Caco-2 (cell line): ENCODE data around the gene SLC30A3. TPM values are rescaled to one million over a fixed set of nuclear protein-coding genes. Genes with fewer than 3 reads are reported as not detected.

Experiments used
- Bru-seq: library from RNA; stranded (reverse); fragments of 400-500 nt; gene quantifications from one replicate; lab custom pipeline; 2021; lab: Mats Ljungman, UMichigan
- BruChase-seq, 2 experiments: library from RNA; stranded (reverse); fragments of 400-500 nt; gene quantifications; one replicate each; lab custom pipeline; 2021; lab: Mats Ljungman, UMichigan
- BruUV-seq: library from RNA; stranded (reverse); fragments of 400-500 nt; replicated peaks from 2 replicates; lab custom pipeline; 2021; lab: Mats Ljungman, UMichigan
- CTCF ChIA-PET: fragments of 300-600 bp; sonication (Branson Sonifier 250); formaldehyde crosslinking; loops from one replicate; lab custom pipeline; 2022; ENCODE audit warnings: antibody characterized with exemption; lab: Charles Lee
- POLR2A ChIA-PET: fragments of 300-600 bp; sonication (Branson Sonifier 250); formaldehyde crosslinking; loops from one replicate; lab custom pipeline; 2022; ENCODE audit warnings: antibody characterized with exemption; lab: Charles Lee
- DNase-seq, 2 experiments: peaks; one replicate each; pipeline versions ENCODE4 v3.0.0 to v3.0.0-alpha.2; 2020 to 2022
- H3K27me3 ChIP-seq: replicated peaks from 2 replicates; pipeline ENCODE4 v1.6.0; 2011; ENCODE audit warnings: low read length; ENCODE audit not compliant: control insufficient read depth, insufficient read depth
- H3K36me3 ChIP-seq: 2 replicates; pipeline ENCODE4 v1.5.1; 2011; ENCODE audit warnings: low read length; ENCODE audit not compliant: control insufficient read depth, insufficient read depth
- H3K4me1 ChIP-seq: fragments of 250-450 bp; sonication (Bioruptor Pico); 2 replicates; pipeline ENCODE4 v1.5.1; 2020; ENCODE audit warnings: mild to moderate bottlenecking
- H3K4me3 ChIP-seq: 2 replicates; pipeline ENCODE4 v1.5.1; 2011; ENCODE audit warnings: low read depth, mild to moderate bottlenecking, control low read depth, low read length
- H3K9me3 ChIP-seq: fragments of 250-450 bp; sonication (Bioruptor Pico); 2 replicates; pipeline ENCODE4 v1.5.1; 2020; ENCODE audit warnings: mild to moderate bottlenecking, moderate library complexity
- H3K27ac Mint-ChIP-seq: one replicate; pipeline ENCODE4 v1.8.0; 2022; ENCODE audit warnings: mixed read lengths; ENCODE audit not compliant: unreplicated experiment
- H3K27me3 Mint-ChIP-seq: one replicate; pipeline ENCODE4 v1.8.0; 2022; ENCODE audit warnings: mixed read lengths; ENCODE audit not compliant: insufficient read depth, unreplicated experiment
- H3K36me3 Mint-ChIP-seq: one replicate; pipeline ENCODE4 v1.8.0; 2022; ENCODE audit warnings: mild to moderate bottlenecking, mixed read lengths; ENCODE audit not compliant: insufficient read depth, unreplicated experiment
- H3K4me1 Mint-ChIP-seq: one replicate; pipeline ENCODE4 v1.8.0; 2022; ENCODE audit warnings: low read depth, mixed read lengths; ENCODE audit not compliant: unreplicated experiment
- H3K4me3 Mint-ChIP-seq: one replicate; pipeline ENCODE4 v1.8.0; 2022; ENCODE audit warnings: mild to moderate bottlenecking, moderate library complexity, mixed read lengths; ENCODE audit not compliant: unreplicated experiment
- H3K9me3 Mint-ChIP-seq: one replicate; pipeline ENCODE4 v1.8.0; 2022; ENCODE audit warnings: mixed read lengths; ENCODE audit not compliant: unreplicated experiment
- CTCF ChIP-seq, 2 experiments: fragments of 200-600 bp in 1 of 2; IDR thresholded peaks; 1 replicate in 1 of 2; 2 replicates in 1 of 2; pipeline versions ENCODE4 v1.5.1 to v1.8.0; 2011 to 2022; ENCODE audit warnings: antibody characterized with exemption in 1 of 2, control low read depth in 1 of 2, inconsistent platforms in 1 of 2, low read depth in 1 of 2, low read length in 1 of 2, mild to moderate bottlenecking in 1 of 2, moderate library complexity in 1 of 2; ENCODE audit not compliant: insufficient read depth in 1 of 2, severe bottlenecking in 1 of 2, unreplicated experiment in 1 of 2
- intact Hi-C: fragments of 100-400 bp; cut with micrococcal nuclease; formaldehyde crosslinking; loops from one replicate; pipeline ENCODE4 v1.10.0; 2022; ENCODE audit not compliant: unreplicated experiment
- long read RNA-seq: library from polyadenylated mRNA; stranded (forward); transcript quantifications from one replicate; pipeline ENCODE4 v2.0.0, GENCODE V29; 2022
- total RNA-seq: library from RNA; stranded (reverse); gene quantifications from 2 replicates; pipeline ENCODE4 v1.2.3, GENCODE V29; 2022

SLC30A3 gene
- 3.9 and 4.3 TPM in 2 replicates for total RNA-seq
- percentile 34 among the genes with signal in this experiment for Bru-seq, nascent RNA
- BruChase-seq, experiment 1, labeled RNA remaining after a 2-hour chase: percentile 37 among the genes with signal in this experiment
- BruChase-seq, experiment 2, labeled RNA remaining after a 6-hour chase: percentile 34 among the genes with signal in this experiment
- long read RNA-seq, partial matches to known transcripts: 0 of 1 reads
- long read RNA-seq, other reads (novel, unspliced or antisense): 0 of 1 reads

- POLR2A ChIA-PET: interaction anchor here (0.5 to 1.0 kb wide), 3 partner anchors 14 to 628 kb away, joined by 3 to 4 read pairs (median 3); partner anchors contain the start of genes BABAM2 and RBKS
- peak within 1 kb of the TSS; percentile 58 for H3K4me3 ChIP-seq
- Mint-ChIP-seq H3K4me3 (peak within 1 kb of the TSS; percentile 74), H3K36me3 (no peaks in the 10 kb centered on the region), H3K27me3 (peaks cover 27% of the 10 kb centered on the region), H3K27ac (no peak within 1 kb of the TSS), H3K9me3 (no peaks in the 10 kb centered on the region), H3K4me1 (peaks cover 13% of the 10 kb centered on the region)
- peaks cover 6% of the 10 kb centered on the region; the same call in 1 of the 2 replicates for H3K27me3 ChIP-seq
- BruUV-seq: no TSS peak
- peak in 1 of 2 experiments; percentile 12 for TF ChIP-seq CTCF (IDR thresholded peaks at IDR 0.05; ENCODE audit: insufficient read depth in 1 of 2, low read depth in 1 of 2, low read length in 1 of 2, severe bottlenecking in 1 of 2, unreplicated experiment in 1 of 2)
- CTCF ChIA-PET: interaction anchor here (0.8 to 1.9 kb wide), 7 partner anchors 14 to 169 kb away, joined by 3 to 8 read pairs (median 5); no protein-coding TSS in a partner anchor
- H3K4me1 ChIP-seq: peaks cover 18% of the 10 kb centered on the region
- no peaks in the 10 kb centered on the region for H3K36me3 ChIP-seq
- no peaks in the 10 kb centered on the region for H3K9me3 ChIP-seq
- DNase-seq: peak; percentile 60 to 66
- intact Hi-C loops: loop anchor here (5.0 kb wide), 1 partner anchor 45 kb away; the partner anchor contains the start of gene CAD
Measured at GRCh38 chr2:27262379-27263286, at the start of gene SLC30A3. TSS of gene SLC30A3 (minus strand) at chr2:27263047. CDS start at chr2:27262906, 141 bp downstream.

DNA sequence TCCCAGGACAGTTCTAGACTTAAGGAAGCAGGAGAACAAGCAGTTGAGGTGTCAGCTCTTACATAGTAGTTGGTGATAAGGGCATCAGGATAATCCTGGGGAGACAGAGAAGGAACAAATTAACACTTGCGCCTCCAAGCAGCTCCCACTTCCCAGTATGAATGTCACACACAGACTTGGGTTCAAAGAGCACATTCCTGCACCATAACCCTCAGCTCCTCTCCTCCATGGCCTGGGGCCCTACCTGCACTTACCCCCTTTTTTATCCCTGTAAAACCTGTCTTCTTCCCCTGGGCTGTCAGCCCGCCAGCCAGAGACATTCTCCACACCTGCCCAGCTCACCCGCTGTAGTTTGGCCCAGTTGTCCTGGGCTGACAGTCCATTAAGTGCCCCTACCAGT is 49.3 kb upstream of the SLC30A3 start:
- intact Hi-C loops: no loop called here
- DNase-seq: peak in 1 of 2 experiments; percentile 36
- H3K9me3 Mint-ChIP-seq: no peaks in the 10 kb centered on the region
- H3K4me1 ChIP-seq: peaks cover 16% of the 10 kb centered on the region
- POLR2A ChIA-PET: no interaction called here
- no peaks in the 10 kb centered on the region for H3K36me3 ChIP-seq
- BruUV-seq: no TSS peak
- H3K4me3 ChIP-seq: no peak overlapping the region
- H3K9me3 ChIP-seq: no peaks in the 10 kb centered on the region
- H3K4me3 Mint-ChIP-seq: no peak overlapping the region
- no peaks in the 10 kb centered on the region for H3K27me3 Mint-ChIP-seq
- no peak overlapping the region for H3K27ac Mint-ChIP-seq
- CTCF ChIA-PET: interaction anchor here (0.6 to 2.0 kb wide), 3 partner anchors 9 to 65 kb away, joined by 3 to 9 read pairs (median 7); no protein-coding TSS in a partner anchor
- H3K4me1 Mint-ChIP-seq: peaks cover 11% of the 10 kb centered on the region
- TF ChIP-seq CTCF (IDR thresholded peaks at IDR 0.05; ENCODE audit: insufficient read depth in 1 of 2, low read depth in 1 of 2, low read length in 1 of 2, severe bottlenecking in 1 of 2, unreplicated experiment in 1 of 2): no peak
- H3K36me3 Mint-ChIP-seq: peaks cover 7% of the 10 kb centered on the region
- no peaks in the 10 kb centered on the region; the same call in 1 of the 2 replicates for H3K27me3 ChIP-seq

GRCh38 chr2:27309651-27310050 is 46.8 kb upstream of the SLC30A3 start:
- Mint-ChIP-seq H3K27me3 (peaks cover 3% of the 10 kb centered on the region), H3K4me3 (no peak overlapping the region), H3K9me3 (no peaks in the 10 kb centered on the region), H3K36me3 (peaks cover 7% of the 10 kb centered on the region), H3K27ac (no peak overlapping the region), H3K4me1 (peaks cover 11% of the 10 kb centered on the region)
- no peak for TF ChIP-seq CTCF (IDR thresholded peaks at IDR 0.05; ENCODE audit: insufficient read depth in 1 of 2, low read depth in 1 of 2, low read length in 1 of 2, severe bottlenecking in 1 of 2, unreplicated experiment in 1 of 2)
- ChIA-PET POLR2A (no interaction called here), CTCF (no interaction called here)
- intact Hi-C loops: no loop called here
- peaks cover 16% of the 10 kb centered on the region for H3K4me1 ChIP-seq
- H3K27me3 ChIP-seq: no peaks in the 10 kb centered on the region
- no peaks in the 10 kb centered on the region for H3K36me3 ChIP-seq
- DNase-seq: no peak
- BruUV-seq: no TSS peak
- H3K9me3 ChIP-seq: no peaks in the 10 kb centered on the region
- no peak overlapping the region for H3K4me3 ChIP-seq
